ENCODE results near the gene PIP4K2B.

The PIP4K2B gene

DNA sequence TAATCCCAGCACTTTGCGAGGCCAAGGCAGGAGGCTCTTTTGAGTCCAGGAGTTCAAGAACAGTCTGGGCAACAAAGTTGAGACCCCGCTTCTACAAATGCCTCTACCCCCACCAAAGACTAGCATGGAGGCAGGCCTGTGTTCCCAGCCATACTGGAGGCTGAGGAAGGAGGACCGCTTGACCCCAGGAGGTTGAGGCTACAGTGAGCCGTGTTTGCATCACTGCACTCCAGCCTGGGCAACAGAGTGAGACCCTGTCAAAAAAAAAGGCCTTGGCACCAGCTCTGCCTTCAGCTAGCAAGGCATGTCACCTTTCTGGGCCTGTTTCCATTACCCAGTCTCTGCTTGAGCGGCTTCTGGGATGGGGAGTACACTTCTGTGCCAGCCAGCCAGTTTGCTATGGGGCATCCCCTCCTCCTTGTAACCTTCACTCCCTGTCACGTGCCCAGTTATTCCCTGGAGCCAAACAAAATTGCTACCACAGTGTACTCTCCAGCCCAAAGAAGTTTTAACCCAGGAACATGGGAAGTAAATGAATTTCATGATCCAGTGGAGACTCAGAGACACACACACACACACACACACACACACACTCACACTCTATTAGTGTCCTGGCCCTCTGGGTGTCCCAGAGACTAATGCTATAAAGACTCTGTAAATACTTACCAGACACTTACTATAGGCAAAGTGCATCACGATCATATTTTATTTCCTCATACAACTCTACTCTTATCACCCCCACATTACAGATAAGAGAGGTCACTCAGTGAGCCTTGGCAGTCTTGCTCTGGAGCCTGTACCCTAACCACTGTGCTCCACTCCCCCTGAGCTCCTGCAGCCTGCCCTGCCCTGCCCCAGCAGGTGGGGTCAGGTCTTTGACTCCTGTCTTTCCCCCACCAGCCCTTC lies 66.7 kb downstream of the PIP4K2B start:
- Histone ChIP-seq H3K36me3 (ENCODE audit: control insufficient read depth, insufficient read depth, low read length) (no peaks in the 10 kb centered on the region; the same call in none of the 2 replicates), H3K27me3 (replicated peaks; ENCODE audit: control insufficient read depth, insufficient read depth, low read length) (no peaks in the 10 kb centered on the region), H3K4me3 (replicated peaks; ENCODE audit: low read depth, low read length) (no peak overlapping the region)
- TF ChIP-seq, protein P1, sequence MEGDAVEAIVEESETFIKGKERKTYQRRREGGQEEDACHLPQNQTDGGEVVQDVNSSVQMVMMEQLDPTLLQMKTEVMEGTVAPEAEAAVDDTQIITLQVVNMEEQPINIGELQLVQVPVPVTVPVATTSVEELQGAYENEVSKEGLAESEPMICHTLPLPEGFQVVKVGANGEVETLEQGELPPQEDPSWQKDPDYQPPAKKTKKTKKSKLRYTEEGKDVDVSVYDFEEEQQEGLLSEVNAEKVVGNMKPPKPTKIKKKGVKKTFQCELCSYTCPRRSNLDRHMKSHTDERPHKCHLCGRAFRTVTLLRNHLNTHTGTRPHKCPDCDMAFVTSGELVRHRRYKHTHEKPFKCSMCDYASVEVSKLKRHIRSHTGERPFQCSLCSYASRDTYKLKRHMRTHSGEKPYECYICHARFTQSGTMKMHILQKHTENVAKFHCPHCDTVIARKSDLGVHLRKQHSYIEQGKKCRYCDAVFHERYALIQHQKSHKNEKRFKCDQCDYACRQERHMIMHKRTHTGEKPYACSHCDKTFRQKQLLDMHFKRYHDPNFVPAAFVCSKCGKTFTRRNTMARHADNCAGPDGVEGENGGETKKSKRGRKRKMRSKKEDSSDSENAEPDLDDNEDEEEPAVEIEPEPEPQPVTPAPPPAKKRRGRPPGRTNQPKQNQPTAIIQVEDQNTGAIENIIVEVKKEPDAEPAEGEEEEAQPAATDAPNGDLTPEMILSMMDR (IDR thresholded peaks at IDR 0.05; ENCODE audit: insufficient read depth, low read length, poor library complexity, severe bottlenecking): no peak
- DNase-seq (ENCODE audit: extremely low read depth, insufficient read length): no peak

DNA sequence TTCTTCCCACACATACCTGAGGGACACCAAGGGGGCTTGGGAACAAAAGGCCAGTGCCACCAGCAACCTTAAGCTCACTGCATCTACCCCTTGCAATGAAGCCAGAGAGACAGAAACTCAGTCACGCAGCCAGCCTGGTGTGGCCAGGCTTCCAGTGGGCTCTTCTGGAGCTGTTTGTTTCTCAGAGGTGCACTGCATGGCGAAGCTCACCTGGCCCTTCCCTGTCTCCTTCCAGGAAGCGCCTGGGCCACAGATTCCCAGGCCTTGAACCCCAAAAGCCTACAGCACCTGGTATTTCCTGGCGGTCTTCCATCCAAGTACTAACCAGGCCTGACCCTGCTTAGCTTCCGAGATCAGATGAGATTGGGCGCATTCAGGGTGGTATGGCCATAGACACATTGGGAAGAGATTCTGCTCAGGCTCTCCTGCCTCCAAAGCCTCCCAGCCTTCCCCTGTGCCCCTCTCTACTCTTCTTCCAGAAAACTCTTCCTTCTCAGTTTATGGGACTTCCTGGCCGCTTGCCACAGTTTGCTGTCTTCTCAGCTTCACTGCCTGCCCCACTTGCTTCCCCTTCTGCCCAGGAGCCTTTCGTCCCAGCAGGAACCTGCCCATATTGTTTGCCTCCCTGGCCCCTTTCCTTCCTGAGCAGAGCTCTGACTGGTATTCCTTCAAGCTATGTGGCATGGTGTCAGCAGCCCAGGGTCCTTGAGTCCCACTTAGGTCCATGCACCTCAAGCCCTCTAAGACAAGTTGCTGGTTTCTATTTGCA lies 67.6 kb downstream of the PIP4K2B start:
- Histone ChIP-seq H3K27me3 (replicated peaks; ENCODE audit: control insufficient read depth, insufficient read depth, low read length) (no peaks in the 10 kb centered on the region), H3K36me3 (ENCODE audit: control insufficient read depth, insufficient read depth, low read length) (no peaks in the 10 kb centered on the region; the same call in none of the 2 replicates), H3K4me3 (replicated peaks; ENCODE audit: low read depth, low read length) (no peak overlapping the region)
- TF ChIP-seq, protein P1 (IDR thresholded peaks at IDR 0.05; ENCODE audit: insufficient read depth, low read length, poor library complexity, severe bottlenecking): no peak
- no peak for DNase-seq (ENCODE audit: extremely low read depth, insufficient read length)

DNA sequence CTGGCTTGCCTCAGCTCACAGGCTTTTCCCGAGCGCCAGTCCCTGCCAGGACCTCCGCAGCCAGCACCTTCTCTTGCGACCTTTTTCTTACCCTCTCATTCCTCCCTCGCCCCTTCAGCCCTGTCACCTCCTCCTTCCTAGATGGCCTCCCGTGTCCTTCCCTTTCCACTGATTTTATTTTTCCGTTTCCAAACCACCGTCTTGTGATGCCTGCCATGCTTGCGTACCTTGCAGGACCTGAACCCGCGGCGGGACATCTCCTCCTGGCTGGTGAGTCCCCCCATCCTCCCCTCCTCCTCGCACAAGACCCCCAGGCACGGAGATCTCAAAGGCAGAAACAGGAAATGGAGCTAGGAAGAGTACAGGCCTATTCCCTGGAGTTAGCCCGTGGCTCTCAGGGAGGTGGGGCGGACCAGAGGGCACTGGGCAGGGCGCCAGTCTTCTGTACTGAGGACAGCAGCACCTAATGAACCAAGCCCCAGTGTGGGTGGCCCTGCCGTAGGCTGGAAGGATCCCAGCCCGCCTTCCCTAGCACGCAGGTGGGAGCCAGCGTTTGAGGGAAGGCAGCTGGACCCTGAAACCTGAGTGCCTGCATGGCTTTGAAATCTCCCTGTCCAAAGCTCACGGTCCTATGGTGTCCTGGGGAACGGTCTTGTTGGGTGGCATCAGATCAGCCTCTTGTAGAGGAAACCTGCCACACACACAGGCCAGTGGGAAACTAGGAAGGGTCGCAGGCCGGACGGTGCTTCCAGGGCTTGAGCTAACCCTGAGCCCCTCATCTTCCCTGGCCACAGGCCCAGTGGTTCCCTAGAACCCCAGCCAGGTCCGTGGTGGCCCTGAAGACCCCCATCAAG lies 68.6 kb downstream of the PIP4K2B start:
- Histone ChIP-seq H3K27me3 (replicated peaks; ENCODE audit: control insufficient read depth, insufficient read depth, low read length) (no peaks in the 10 kb centered on the region), H3K4me3 (replicated peaks; ENCODE audit: low read depth, low read length) (peak overlapping the region; percentile 83), H3K36me3 (ENCODE audit: control insufficient read depth, insufficient read depth, low read length) (no peaks in the 10 kb centered on the region; the same call in none of the 2 replicates)
- TF ChIP-seq, protein P1 (IDR thresholded peaks at IDR 0.05; ENCODE audit: insufficient read depth, low read length, poor library complexity, severe bottlenecking): no peak
- peak; percentile 46 for DNase-seq (ENCODE audit: extremely low read depth, insufficient read length)

DNA sequence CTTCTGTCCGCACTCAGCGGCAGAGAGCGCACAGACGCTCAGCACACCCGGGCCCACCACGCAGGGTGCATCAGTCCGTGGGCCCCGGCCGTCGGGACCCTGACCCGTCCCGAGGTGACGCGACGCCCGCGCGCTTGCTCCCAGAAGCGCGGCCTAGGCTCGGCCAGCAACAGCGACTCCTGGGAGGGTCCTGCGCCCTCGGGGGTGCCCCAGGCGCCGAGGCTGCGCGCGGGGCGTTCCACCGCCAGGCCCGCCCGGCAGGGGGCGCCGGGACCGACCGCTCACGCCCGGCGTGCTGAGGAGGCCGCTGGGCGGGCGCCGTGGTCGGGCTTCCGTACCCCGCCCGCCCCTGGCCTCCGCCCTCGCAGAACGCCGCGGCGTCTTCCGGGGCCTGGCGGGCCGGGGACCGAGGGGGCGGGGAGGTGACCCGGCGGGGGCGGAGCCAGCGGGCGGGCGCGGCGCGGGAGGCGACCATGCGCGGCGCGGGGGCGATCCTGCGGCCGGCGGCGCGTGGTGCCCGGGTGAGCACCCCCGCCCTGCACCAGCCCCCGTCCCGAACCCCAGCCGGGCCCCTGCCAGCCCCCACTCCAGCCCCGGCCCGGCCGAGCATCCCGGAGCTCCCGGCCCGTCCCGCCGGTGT lies 69.3 kb downstream of the PIP4K2B start, which contains the start of gene CISD3:
TSS of gene CISD3 (plus strand) at position 456 of the 640 bp plus-strand sequence. CDS start at position 474, 18 bp downstream.
- peak; percentile 92 for DNase-seq (ENCODE audit: extremely low read depth, insufficient read length)
- TF ChIP-seq, protein P1 (IDR thresholded peaks at IDR 0.05; ENCODE audit: insufficient read depth, low read length, poor library complexity, severe bottlenecking): no peak
- H3K27me3 ChIP-seq (replicated peaks; ENCODE audit: control insufficient read depth, insufficient read depth, low read length): no peaks in the 10 kb centered on the region
- H3K4me3 ChIP-seq (replicated peaks; ENCODE audit: low read depth, low read length): peak within 1 kb of the TSS; percentile 83
- no peaks in the 10 kb centered on the region; the same call in none of the 2 replicates for H3K36me3 ChIP-seq (ENCODE audit: control insufficient read depth, insufficient read depth, low read length)

Measured in GM06990 (cell line).